Measurements from ENCODE around the gene RADIL.

DNA sequence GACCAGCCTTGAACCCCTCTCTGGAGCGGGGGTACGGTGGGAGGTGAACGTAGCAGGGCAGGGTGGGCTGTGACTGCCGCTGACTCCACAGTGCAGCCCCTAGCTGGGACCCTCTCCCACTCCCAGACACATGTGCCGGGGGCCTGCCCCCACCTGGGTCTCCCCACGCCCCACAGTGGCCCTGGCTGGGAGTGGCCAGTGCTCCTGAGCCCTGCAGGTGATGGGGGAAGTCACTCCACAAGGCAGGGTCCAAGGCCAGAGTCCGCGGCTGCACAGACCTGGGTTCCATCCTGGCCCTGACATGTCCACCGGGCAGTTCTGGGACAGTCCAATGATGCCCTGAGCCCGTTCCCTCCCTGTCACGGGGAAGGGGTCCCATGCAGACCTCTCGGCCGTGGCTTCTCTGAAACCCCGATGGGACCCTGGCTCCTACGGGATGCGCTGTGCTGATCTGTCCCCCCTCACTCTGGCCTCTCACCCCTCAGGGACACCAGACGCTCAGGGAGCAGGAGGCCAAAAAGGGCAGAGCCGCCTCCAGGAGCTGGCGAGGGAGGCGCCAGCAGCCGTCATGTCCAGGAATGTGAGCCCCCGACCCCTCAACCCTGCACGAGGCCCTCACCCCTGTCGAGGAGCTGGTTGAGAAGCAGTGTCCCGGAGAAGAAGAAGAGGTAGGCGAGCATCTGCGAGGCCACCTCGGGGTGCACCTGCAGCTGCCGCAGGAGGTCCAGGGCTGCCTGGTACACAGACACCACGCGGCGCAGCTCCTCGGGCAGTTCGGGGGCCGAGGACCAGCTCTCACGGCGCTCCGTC, 67.7 kb downstream of the RADIL start:
- TF ChIP-seq, protein P1, sequence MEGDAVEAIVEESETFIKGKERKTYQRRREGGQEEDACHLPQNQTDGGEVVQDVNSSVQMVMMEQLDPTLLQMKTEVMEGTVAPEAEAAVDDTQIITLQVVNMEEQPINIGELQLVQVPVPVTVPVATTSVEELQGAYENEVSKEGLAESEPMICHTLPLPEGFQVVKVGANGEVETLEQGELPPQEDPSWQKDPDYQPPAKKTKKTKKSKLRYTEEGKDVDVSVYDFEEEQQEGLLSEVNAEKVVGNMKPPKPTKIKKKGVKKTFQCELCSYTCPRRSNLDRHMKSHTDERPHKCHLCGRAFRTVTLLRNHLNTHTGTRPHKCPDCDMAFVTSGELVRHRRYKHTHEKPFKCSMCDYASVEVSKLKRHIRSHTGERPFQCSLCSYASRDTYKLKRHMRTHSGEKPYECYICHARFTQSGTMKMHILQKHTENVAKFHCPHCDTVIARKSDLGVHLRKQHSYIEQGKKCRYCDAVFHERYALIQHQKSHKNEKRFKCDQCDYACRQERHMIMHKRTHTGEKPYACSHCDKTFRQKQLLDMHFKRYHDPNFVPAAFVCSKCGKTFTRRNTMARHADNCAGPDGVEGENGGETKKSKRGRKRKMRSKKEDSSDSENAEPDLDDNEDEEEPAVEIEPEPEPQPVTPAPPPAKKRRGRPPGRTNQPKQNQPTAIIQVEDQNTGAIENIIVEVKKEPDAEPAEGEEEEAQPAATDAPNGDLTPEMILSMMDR (IDR thresholded peaks at IDR 0.05): no peak
- TF ChIP-seq EP300 (IDR thresholded peaks at IDR 0.05): no peak
- no peak for TF ChIP-seq POLR2AphosphoS5 (IDR thresholded peaks at IDR 0.05)
- no peak for TF ChIP-seq POLR2A (IDR thresholded peaks at IDR 0.05)
